Fibroblast of mammary gland (primary cell): ENCODE measurements around the gene CLDN9.

Experiments used
- DNase-seq: peaks from one replicate; pipeline ENCODE4 v3.0.0-alpha.2; 2010; ENCODE audit warnings: low read depth
- H3K4me3 ChIP-seq: 2 replicates; pipeline ENCODE4 v1.5.1; 2011; ENCODE audit warnings: low read depth, mild to moderate bottlenecking, low read length, moderate library complexity; ENCODE audit not compliant: control insufficient read depth
- TF ChIP-seq, protein P1 (sequence below): conservative IDR thresholded peaks from 2 replicates; pipeline ENCODE4 v1.5.1; 2011; ENCODE audit warnings: low read depth, low read length, inconsistent platforms; ENCODE audit not compliant: control insufficient read depth, insufficient read depth

Gene CLDN9

DNA sequence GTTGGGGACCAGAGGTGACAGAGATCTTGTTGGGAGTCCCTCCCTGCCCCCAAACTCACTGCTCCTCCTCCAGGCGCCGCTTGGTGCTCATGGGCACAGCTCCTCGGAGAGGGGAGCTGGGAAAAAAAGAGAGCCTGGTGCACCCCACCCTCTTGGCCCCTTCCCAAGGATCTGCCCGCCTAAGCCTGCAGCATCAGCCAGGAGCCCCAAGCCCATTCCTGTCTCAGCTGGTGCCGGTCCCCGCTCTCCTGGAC, 10.6 kb downstream of the CLDN9 start:
- TF ChIP-seq, protein P1, sequence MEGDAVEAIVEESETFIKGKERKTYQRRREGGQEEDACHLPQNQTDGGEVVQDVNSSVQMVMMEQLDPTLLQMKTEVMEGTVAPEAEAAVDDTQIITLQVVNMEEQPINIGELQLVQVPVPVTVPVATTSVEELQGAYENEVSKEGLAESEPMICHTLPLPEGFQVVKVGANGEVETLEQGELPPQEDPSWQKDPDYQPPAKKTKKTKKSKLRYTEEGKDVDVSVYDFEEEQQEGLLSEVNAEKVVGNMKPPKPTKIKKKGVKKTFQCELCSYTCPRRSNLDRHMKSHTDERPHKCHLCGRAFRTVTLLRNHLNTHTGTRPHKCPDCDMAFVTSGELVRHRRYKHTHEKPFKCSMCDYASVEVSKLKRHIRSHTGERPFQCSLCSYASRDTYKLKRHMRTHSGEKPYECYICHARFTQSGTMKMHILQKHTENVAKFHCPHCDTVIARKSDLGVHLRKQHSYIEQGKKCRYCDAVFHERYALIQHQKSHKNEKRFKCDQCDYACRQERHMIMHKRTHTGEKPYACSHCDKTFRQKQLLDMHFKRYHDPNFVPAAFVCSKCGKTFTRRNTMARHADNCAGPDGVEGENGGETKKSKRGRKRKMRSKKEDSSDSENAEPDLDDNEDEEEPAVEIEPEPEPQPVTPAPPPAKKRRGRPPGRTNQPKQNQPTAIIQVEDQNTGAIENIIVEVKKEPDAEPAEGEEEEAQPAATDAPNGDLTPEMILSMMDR = no peak
- H3K4me3 ChIP-seq = peak overlapping the region; percentile 74
- DNase-seq = peak; percentile 74

DNA sequence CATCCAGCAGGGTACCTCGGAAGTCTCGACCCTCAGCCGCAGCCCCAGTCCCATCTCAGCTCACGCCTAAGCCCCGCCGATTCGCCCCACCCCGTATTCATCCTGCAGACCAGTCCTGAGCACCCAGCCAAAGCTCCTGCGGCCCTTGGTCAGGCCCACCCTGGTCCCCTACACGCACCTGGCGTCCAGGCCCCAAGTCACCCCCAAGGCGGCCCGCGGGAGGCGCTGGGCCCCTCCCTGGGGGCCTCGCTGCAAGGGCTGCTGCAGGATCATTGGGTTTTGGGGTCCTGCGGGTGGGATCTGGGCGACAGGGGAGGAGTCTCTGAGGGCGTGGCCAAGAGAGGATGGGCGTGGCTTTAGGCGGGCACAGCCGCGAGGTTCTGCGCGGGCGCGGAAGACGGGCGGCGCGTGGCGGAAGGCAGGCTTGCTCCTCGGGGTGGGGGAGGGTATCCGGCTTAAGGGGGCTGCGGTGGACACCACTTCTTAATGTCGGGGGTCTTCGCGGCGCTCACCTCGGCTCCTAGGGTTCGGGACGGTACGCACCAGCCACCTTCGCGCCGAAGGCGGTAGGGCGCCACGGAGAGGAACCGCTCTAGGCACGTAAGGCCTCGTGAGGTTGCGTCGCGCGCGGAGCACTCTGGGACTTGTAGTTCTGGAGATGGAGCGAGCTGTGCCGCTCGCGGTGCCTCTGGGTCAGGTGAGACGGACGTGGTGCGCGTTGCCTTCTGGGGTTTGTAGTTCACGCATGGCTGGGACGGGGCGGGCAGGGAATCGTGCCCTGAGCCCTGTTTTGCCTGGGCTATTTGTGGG, 11.2 kb downstream of the CLDN9 start, which contains the start of the genes HCFC1R1 and THOC6:
TSS of gene HCFC1R1 (minus strand) at position 274 of the 810 bp plus-strand sequence. CDS start at position 273, 1 bp downstream.
TSS of gene THOC6 (plus strand) at position 367 of the 810 bp plus-strand sequence. CDS start at position 659, 292 bp downstream.
- peak within 1 kb of the TSS; percentile 74 for H3K4me3 ChIP-seq
- DNase-seq = peak; percentile 98
- TF ChIP-seq, protein P1 = no peak

- H3K4me3 ChIP-seq = no peak overlapping the region
- no peak for DNase-seq
- TF ChIP-seq, protein P1 = no peak
Measured at GRCh38 chr16:3025032-3026002, 12.6 kb downstream of the CLDN9 start.

DNA sequence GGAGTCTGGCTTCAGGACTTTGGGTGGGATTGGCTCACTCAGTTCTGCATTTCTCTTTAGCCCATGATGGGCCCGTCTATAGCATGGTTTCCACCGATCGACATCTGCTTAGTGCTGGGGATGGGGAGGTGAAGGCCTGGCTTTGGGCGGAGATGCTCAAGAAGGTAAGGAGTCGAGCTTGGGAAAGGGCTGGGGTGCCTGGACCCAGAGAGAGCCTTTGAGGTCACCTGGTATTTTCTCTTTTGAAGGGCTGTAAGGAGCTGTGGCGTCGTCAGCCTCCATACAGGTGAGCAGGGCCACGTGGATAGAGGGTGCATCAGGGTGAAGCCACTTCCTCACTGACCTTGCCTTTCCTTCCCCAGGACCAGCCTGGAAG, 13.3 kb downstream of the CLDN9 start:
- TF ChIP-seq, protein P1 = no peak
- no peak for DNase-seq
- no peak overlapping the region for H3K4me3 ChIP-seq

- H3K4me3 ChIP-seq = no peak overlapping the region
- TF ChIP-seq, protein P1 = no peak
- no peak for DNase-seq
Measured at GRCh38 chr16:3026609-3027488, 14.1 kb downstream of the CLDN9 start.

DNA sequence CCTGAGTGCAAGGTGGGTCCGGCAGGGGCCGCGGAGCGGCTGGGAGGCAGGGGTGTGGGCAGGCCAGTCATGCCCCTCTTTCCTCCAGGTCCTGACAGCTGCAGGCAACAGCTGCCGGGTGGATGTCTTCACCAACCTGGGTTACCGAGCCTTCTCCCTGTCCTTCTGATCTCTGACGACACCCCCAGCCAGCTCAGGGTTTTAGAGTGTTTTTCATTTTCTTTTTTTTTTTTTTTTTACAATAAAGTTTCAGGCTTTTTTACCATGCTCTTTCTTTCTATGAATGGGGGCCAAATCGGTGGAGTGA, 14.7 kb downstream of the CLDN9 start:
- no peak for DNase-seq
- H3K4me3 ChIP-seq = no peak overlapping the region
- TF ChIP-seq, protein P1 = no peak
